GM18907 (cell line): ENCODE data around the gene HOXD4.

ENCODE experiments used
- ATAC-seq: cut with Tn5 transposase; IDR thresholded peaks from one replicate; pipeline ENCODE4 v1.9.1; 2021; ENCODE audit warnings: mild to moderate bottlenecking, moderate library complexity; ENCODE audit not compliant: unreplicated experiment

HOXD4 gene

GRCh38 chr2:176187899-176188773, 36.8 kb downstream of the HOXD4 start, which contains the start of gene HOXD1:
TSS of gene HOXD1 (plus strand) at chr2:176188668. CDS start at chr2:176188802, 134 bp downstream.
- no peak for ATAC-seq

- ATAC-seq: no peak
Observed at GRCh38 chr2:176188774-176189680, 37.7 kb downstream of the HOXD4 start.

GRCh38 chr2:176189681-176190641, 38.6 kb downstream of the HOXD4 start:
- no peak for ATAC-seq

- ATAC-seq: no peak
Observed at GRCh38 chr2:176192351-176192750, 41.0 kb downstream of the HOXD4 start.

- ATAC-seq: no peak
Observed at GRCh38 chr2:176193048-176193447, 41.7 kb downstream of the HOXD4 start.

- no peak for ATAC-seq
Observed at GRCh38 chr2:176199902-176200301, 48.6 kb downstream of the HOXD4 start.

GRCh38 chr2:176200971-176201370, 49.6 kb downstream of the HOXD4 start:
- ATAC-seq: no peak

GRCh38 chr2:176202491-176202890, 51.1 kb downstream of the HOXD4 start:
- ATAC-seq: no peak
